ENCODE data around the gene ZNF423.

ZNF423 gene

GRCh38 chr16:49602976-49603310 is 253.0 kb downstream of the ZNF423 start:
- DNase-seq = no peak

- peak in 3 of 51 donors; percentile 14 to 23 (median 20) for DNase-seq
Observed at GRCh38 chr16:49602201-49602975, 253.5 kb downstream of the ZNF423 start.

- no peak for DNase-seq
Observed at GRCh38 chr16:49601576-49601975, 254.3 kb downstream of the ZNF423 start.

- no peak for DNase-seq
Observed at GRCh38 chr16:49600976-49601375, 254.9 kb downstream of the ZNF423 start.

GRCh38 chr16:49600536-49600935 is 255.4 kb downstream of the ZNF423 start:
- DNase-seq = no peak

- DNase-seq = no peak
Observed at GRCh38 chr16:49599704-49600103, 256.2 kb downstream of the ZNF423 start.

- no peak for DNase-seq
Observed at GRCh38 chr16:49599281-49599680, 256.6 kb downstream of the ZNF423 start.

GRCh38 chr16:49598383-49599170 is 257.3 kb downstream of the ZNF423 start:
- no peak for DNase-seq

GRCh38 chr16:49597796-49598195 is 258.1 kb downstream of the ZNF423 start:
- DNase-seq = no peak

GRCh38 chr16:49596648-49597291 is 259.1 kb downstream of the ZNF423 start:
- DNase-seq = no peak

- no peak for DNase-seq
Observed at GRCh38 chr16:49596068-49596467, 259.8 kb downstream of the ZNF423 start.

GRCh38 chr16:49594685-49595498 is 261.0 kb downstream of the ZNF423 start:
- DNase-seq = no peak

GRCh38 chr16:49594153-49594552 is 261.8 kb downstream of the ZNF423 start:
- no peak for DNase-seq

- DNase-seq = no peak
Observed at GRCh38 chr16:49593424-49594040, 262.4 kb downstream of the ZNF423 start.

- DNase-seq = peak in 4 of 51 donors; percentile 13 to 28 (median 18)
Observed at GRCh38 chr16:49592546-49593423, 263.1 kb downstream of the ZNF423 start.

GRCh38 chr16:49590166-49590871 is 265.6 kb downstream of the ZNF423 start:
- no peak for DNase-seq

- DNase-seq = no peak
Observed at GRCh38 chr16:49589544-49590031, 266.3 kb downstream of the ZNF423 start.

GRCh38 chr16:49588729-49589384 is 267.1 kb downstream of the ZNF423 start:
- no peak for DNase-seq

GRCh38 chr16:49588026-49588425 is 267.9 kb downstream of the ZNF423 start:
- DNase-seq = no peak

All from hypothalamus (tissue), 51 donors.